ENCODE results near the gene CMTR1.

DNA sequence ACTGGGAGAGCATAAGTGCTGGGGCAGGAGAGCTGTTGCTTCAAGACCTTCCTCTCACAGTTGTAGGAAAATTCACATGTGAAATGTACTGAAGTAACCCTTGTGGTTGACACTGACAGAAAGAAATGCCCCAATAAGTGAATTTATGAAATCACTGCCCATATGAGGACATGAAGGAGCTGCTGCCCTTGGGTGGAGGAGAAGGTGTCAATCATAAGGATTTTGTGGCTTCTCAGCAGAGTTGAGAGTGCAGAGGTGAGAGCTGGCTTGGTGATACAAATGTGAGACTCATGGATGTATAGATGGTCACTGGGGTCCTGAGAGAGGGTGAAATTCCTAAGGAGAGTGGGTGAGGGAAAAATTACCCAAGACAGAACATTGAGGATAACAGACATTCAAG lies 33.9 kb upstream of the CMTR1 start:
- TF ChIP-seq, protein P1, sequence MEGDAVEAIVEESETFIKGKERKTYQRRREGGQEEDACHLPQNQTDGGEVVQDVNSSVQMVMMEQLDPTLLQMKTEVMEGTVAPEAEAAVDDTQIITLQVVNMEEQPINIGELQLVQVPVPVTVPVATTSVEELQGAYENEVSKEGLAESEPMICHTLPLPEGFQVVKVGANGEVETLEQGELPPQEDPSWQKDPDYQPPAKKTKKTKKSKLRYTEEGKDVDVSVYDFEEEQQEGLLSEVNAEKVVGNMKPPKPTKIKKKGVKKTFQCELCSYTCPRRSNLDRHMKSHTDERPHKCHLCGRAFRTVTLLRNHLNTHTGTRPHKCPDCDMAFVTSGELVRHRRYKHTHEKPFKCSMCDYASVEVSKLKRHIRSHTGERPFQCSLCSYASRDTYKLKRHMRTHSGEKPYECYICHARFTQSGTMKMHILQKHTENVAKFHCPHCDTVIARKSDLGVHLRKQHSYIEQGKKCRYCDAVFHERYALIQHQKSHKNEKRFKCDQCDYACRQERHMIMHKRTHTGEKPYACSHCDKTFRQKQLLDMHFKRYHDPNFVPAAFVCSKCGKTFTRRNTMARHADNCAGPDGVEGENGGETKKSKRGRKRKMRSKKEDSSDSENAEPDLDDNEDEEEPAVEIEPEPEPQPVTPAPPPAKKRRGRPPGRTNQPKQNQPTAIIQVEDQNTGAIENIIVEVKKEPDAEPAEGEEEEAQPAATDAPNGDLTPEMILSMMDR (IDR thresholded peaks at IDR 0.05), result no peak
- TF ChIP-seq ZFX (IDR thresholded peaks at IDR 0.05; ENCODE audit: borderline replicate concordance), result no peak

Measured in 22Rv1 (cell line).